H9 (cell line): ENCODE results near the gene ZNF469. TPM values are rescaled to one million over a fixed set of nuclear protein-coding genes. Genes with fewer than 3 reads are reported as not detected.

Experiments used
- DNase-seq: peaks from one replicate; pipeline ENCODE4 v3.0.0-alpha.2; 2017
- H2AFZ ChIP-seq: one replicate; pipeline ENCODE4 v1.6.1; 2013; ENCODE audit warnings: mild to moderate bottlenecking, low read length, control low read depth, moderate library complexity
- H2AK5ac ChIP-seq: 2 replicates; pipeline ENCODE4 v1.6.1; 2013; ENCODE audit warnings: low read length, control low read depth, mixed read lengths; ENCODE audit not compliant: insufficient read length
- H2BK120ac ChIP-seq: one replicate; pipeline ENCODE4 v1.6.1; 2013; ENCODE audit warnings: low read depth, mild to moderate bottlenecking, low read length, control low read depth, inconsistent platforms; ENCODE audit not compliant: poor library complexity, severe bottlenecking
- H2BK12ac ChIP-seq: 2 replicates; pipeline ENCODE4 v1.6.1; 2013; ENCODE audit warnings: low read length, control low read depth, mixed read lengths, low read depth; ENCODE audit not compliant: insufficient read length
- H2BK15ac ChIP-seq: 2 replicates; pipeline ENCODE4 v1.6.1; 2013; ENCODE audit warnings: low read depth, low read length, control low read depth
- H2BK20ac ChIP-seq: one replicate; pipeline ENCODE4 v1.6.1; 2013; ENCODE audit warnings: low read depth, mild to moderate bottlenecking, low read length, control low read depth, inconsistent platforms; ENCODE audit not compliant: poor library complexity, severe bottlenecking
- H2BK5ac ChIP-seq: 2 replicates; pipeline ENCODE4 v1.6.1; 2013; ENCODE audit warnings: low read length, control low read depth, mixed read lengths; ENCODE audit not compliant: insufficient read length
- H3K14ac ChIP-seq: 2 replicates; pipeline ENCODE4 v1.6.1; 2013; ENCODE audit warnings: low read length, control low read depth; ENCODE audit not compliant: insufficient read depth
- H3K18ac ChIP-seq: 2 replicates; pipeline ENCODE4 v1.6.1; 2013; ENCODE audit warnings: low read depth, mild to moderate bottlenecking, mixed read lengths, low read length, control low read depth; ENCODE audit not compliant: insufficient read length
- H3K23ac ChIP-seq: 2 replicates; pipeline ENCODE4 v1.6.1; 2013; ENCODE audit warnings: low read length, control low read depth, mixed read lengths, low read depth; ENCODE audit not compliant: insufficient read length
- H3K23me2 ChIP-seq: 2 replicates; pipeline ENCODE4 v1.6.1; 2013; ENCODE audit warnings: low read depth, mild to moderate bottlenecking, mixed read lengths, low read length, control low read depth; ENCODE audit not compliant: insufficient read length, poor library complexity, severe bottlenecking
- H3K27ac ChIP-seq: 2 replicates; pipeline ENCODE4 v1.5.1; 2013; ENCODE audit warnings: low read length, control low read depth, mixed read lengths, low read depth; ENCODE audit not compliant: insufficient read length
- H3K27me3 ChIP-seq: 2 replicates; pipeline ENCODE4 v1.6.1; 2013; ENCODE audit warnings: low read length, control low read depth, inconsistent platforms; ENCODE audit not compliant: insufficient read depth
- H3K4ac ChIP-seq: 2 replicates; pipeline ENCODE4 v1.6.1; 2013; ENCODE audit warnings: low read depth, mild to moderate bottlenecking, control low read depth, inconsistent platforms, low read length, moderate library complexity
- H3K4me1 ChIP-seq: 2 replicates; pipeline ENCODE4 v1.6.1; 2013; ENCODE audit warnings: low read length, control low read depth, inconsistent platforms; ENCODE audit not compliant: insufficient read depth
- H3K4me2 ChIP-seq: 2 replicates; pipeline ENCODE4 v1.6.1; 2013; ENCODE audit warnings: low read length, control low read depth, mixed read lengths; ENCODE audit not compliant: insufficient read length, insufficient read depth
- H3K56ac ChIP-seq: 2 replicates; pipeline ENCODE4 v1.6.1; 2013; ENCODE audit warnings: low read depth, mild to moderate bottlenecking, mixed read lengths, low read length, control low read depth; ENCODE audit not compliant: insufficient read length
- H3K79me1 ChIP-seq: 2 replicates; pipeline ENCODE4 v1.6.1; 2013; ENCODE audit warnings: low read depth, mild to moderate bottlenecking, moderate library complexity, low read length, control low read depth, inconsistent platforms; ENCODE audit not compliant: insufficient read depth, poor library complexity, severe bottlenecking
- H3K79me2 ChIP-seq: 2 replicates; pipeline ENCODE4 v1.6.1; 2013; ENCODE audit warnings: low read length, control low read depth, inconsistent platforms; ENCODE audit not compliant: insufficient read depth
- H3K9ac ChIP-seq: 2 replicates; pipeline ENCODE4 v1.6.1; 2013; ENCODE audit warnings: low read length, control low read depth, mixed read lengths; ENCODE audit not compliant: insufficient read length; ENCODE audit errors: extremely low read depth
- H3K9me3 ChIP-seq: one replicate; pipeline ENCODE4 v1.6.1; 2013; ENCODE audit warnings: low read depth, low read length, inconsistent platforms; ENCODE audit not compliant: control insufficient read depth
- H3T11ph ChIP-seq: one replicate; pipeline ENCODE4 v1.6.1; 2013; ENCODE audit warnings: mild to moderate bottlenecking, low read length, control low read depth, inconsistent platforms
- H4K20me1 ChIP-seq: one replicate; pipeline ENCODE4 v1.6.1; 2013; ENCODE audit not compliant: control insufficient read depth, insufficient read length, insufficient read depth
- H4K5ac ChIP-seq: 2 replicates; pipeline ENCODE4 v1.6.1; 2013; ENCODE audit warnings: low read depth, mild to moderate bottlenecking, mixed read lengths, low read length, control low read depth; ENCODE audit not compliant: insufficient read length
- H4K8ac ChIP-seq: replicated peaks from 2 replicates; pipeline ENCODE4 v1.6.1; 2013; ENCODE audit warnings: low read length, control low read depth, mixed read lengths, low read depth; ENCODE audit not compliant: insufficient read length
- H4K91ac ChIP-seq: 2 replicates; pipeline ENCODE4 v1.6.1; 2013; ENCODE audit warnings: low read depth, mild to moderate bottlenecking, moderate library complexity, mixed read lengths, low read length, control low read depth; ENCODE audit not compliant: insufficient read length
- H3K27ac Mint-ChIP-seq, 3 experiments: 2 replicates in 2 of 3; 3 replicates in 1 of 3; pipeline ENCODE4 v1.8.0; 2020 to 2021; ENCODE audit warnings: mixed read lengths in 3 of 3, mild to moderate bottlenecking in 1 of 3, moderate library complexity in 1 of 3
- H3K27me3 Mint-ChIP-seq: 2 replicates; pipeline ENCODE4 v1.8.0; 2021; ENCODE audit warnings: low read depth, mild to moderate bottlenecking, moderate library complexity, mixed read lengths
- H3K36me3 Mint-ChIP-seq, 3 experiments: 2 replicates in 2 of 3; 3 replicates in 1 of 3; pipeline ENCODE4 v1.8.0; 2020 to 2021; ENCODE audit warnings: low read depth in 3 of 3, mixed read lengths in 3 of 3; ENCODE audit not compliant: insufficient read depth in 1 of 3
- H3K4me1 Mint-ChIP-seq, 2 experiments: 2 replicates each; pipeline ENCODE4 v1.8.0; 2020; ENCODE audit warnings: mixed read lengths in 2 of 2
- H3K4me3 Mint-ChIP-seq, 2 experiments: 2 replicates in 1 of 2; 3 replicates in 1 of 2; pipeline ENCODE4 v1.8.0; 2020 to 2021; ENCODE audit warnings: mild to moderate bottlenecking in 2 of 2, mixed read lengths in 2 of 2, moderate library complexity in 1 of 2
- H3K9me3 Mint-ChIP-seq, 2 experiments: 2 replicates in 1 of 2; 3 replicates in 1 of 2; pipeline ENCODE4 v1.8.0; 2020; ENCODE audit warnings: mild to moderate bottlenecking in 2 of 2, mixed read lengths in 2 of 2, moderate library complexity in 1 of 2
- WGBS: extraction: QIAGEN DNeasy Blood & Tissue Kit; methylation state at CpG from one replicate; pipeline ENCODE4 v1.1.7; 2013; ENCODE audit warnings: missing lambda C conversion rate, low lambda C conversion rate, mixed read lengths; ENCODE audit not compliant: insufficient read length; ENCODE audit errors: extremely low coverage; 5-methylcytosine and 5-hydroxymethylcytosine counted together
- total RNA-seq: library from RNA; stranded (reverse); gene quantifications from 2 replicates; pipeline ENCODE4 v1.2.1, GENCODE V29; 2021
- TF ChIP-seq, protein P1 (sequence below): fragments of 200-600 bp; sonication (generic); conservative IDR thresholded peaks from 3 replicates; pipeline ENCODE4 v1.8.0; 2021; ENCODE audit warnings: antibody characterized with exemption, mild to moderate bottlenecking

Gene ZNF469
- total RNA-seq, 1 experiment from 2014 or later: 4.4 TPM

DNA sequence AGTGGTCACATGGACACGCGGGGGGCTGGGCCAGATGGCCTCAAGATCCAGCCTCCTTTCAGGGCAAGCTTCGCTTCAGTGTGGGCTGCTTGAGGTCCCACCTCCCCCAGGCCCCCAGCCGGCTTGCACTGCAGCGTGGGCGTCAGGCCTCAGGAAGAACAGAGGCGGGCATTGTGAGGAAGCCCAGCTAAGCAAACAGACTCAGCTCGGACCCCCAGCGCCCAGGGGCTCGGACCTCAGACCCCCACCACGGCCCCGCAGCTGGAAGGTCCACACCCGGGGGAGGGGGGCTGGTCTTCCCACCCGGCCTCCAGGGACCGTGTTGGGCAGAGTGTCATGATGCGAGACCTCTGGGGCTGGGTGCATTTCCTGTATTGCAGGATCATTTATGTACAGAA, 24.7 kb upstream of the ZNF469 start:
- H3K9ac ChIP-seq: no peak overlapping the region
- no peaks in the 10 kb centered on the region for H4K20me1 ChIP-seq
- no peak overlapping the region for H3K4ac ChIP-seq
- DNase-seq: no peak
- no peaks in the 10 kb centered on the region for H3K23me2 ChIP-seq
- WGBS: no CpG with 5 or more reads among the region's 16 CpGs
- TF ChIP-seq, protein P1, sequence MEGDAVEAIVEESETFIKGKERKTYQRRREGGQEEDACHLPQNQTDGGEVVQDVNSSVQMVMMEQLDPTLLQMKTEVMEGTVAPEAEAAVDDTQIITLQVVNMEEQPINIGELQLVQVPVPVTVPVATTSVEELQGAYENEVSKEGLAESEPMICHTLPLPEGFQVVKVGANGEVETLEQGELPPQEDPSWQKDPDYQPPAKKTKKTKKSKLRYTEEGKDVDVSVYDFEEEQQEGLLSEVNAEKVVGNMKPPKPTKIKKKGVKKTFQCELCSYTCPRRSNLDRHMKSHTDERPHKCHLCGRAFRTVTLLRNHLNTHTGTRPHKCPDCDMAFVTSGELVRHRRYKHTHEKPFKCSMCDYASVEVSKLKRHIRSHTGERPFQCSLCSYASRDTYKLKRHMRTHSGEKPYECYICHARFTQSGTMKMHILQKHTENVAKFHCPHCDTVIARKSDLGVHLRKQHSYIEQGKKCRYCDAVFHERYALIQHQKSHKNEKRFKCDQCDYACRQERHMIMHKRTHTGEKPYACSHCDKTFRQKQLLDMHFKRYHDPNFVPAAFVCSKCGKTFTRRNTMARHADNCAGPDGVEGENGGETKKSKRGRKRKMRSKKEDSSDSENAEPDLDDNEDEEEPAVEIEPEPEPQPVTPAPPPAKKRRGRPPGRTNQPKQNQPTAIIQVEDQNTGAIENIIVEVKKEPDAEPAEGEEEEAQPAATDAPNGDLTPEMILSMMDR: no peak
- Mint-ChIP-seq H3K27me3 (peaks cover 12% of the 10 kb centered on the region), H3K4me3 (no peak overlapping the region), H3K27ac (no peak overlapping the region), H3K4me1 (peaks cover 9 to 16% of the 10 kb centered on the region in 2 experiments), H3K9me3 (peaks cover 22 to 31% of the 10 kb centered on the region in 2 experiments), H3K36me3 (peaks cover 0 to 6% (median 4%) of the 10 kb centered on the region in 3 experiments; a peak in 4 of 7 replicates)
- no peak overlapping the region for H2AFZ ChIP-seq
- H4K91ac ChIP-seq: no peak overlapping the region
- H3K56ac ChIP-seq: no peak overlapping the region
- no peak overlapping the region for H2BK5ac ChIP-seq
- no peak overlapping the region; the same call in 1 of the 2 replicates for H3K14ac ChIP-seq
- H3K79me1 ChIP-seq: no peaks in the 10 kb centered on the region
- H3K18ac ChIP-seq: no peak overlapping the region
- H3K27me3 ChIP-seq: no peaks in the 10 kb centered on the region
- H3K27ac ChIP-seq: no peak overlapping the region
- H4K8ac ChIP-seq: no peak overlapping the region
- no peak overlapping the region for H4K5ac ChIP-seq
- no peak overlapping the region for H2BK12ac ChIP-seq
- H2BK120ac ChIP-seq: no peak overlapping the region
- H3K79me2 ChIP-seq: no peaks in the 10 kb centered on the region
- no peak overlapping the region for H2BK15ac ChIP-seq
- no peaks in the 10 kb centered on the region for H3K4me1 ChIP-seq
- H3T11ph ChIP-seq: no peak overlapping the region
- H3K23ac ChIP-seq: no peak overlapping the region
- H2AK5ac ChIP-seq: no peak overlapping the region
- H2BK20ac ChIP-seq: no peak overlapping the region
- H3K9me3 ChIP-seq: no peaks in the 10 kb centered on the region
- H3K4me2 ChIP-seq: no peak overlapping the region
